Renal pelvis (tissue), 4 donors: ENCODE results near the gene PINK1. TPM values are rescaled to one million over a fixed set of nuclear protein-coding genes. Genes with fewer than 3 reads are reported as not detected.
"Not testable (repeated sequence)": the region's sequence is repeated elsewhere in the genome, so short reads cannot be mapped to it uniquely, and the experiment has no call there.

ENCODE experiments used
- DNase-seq: peaks from one replicate; pipeline ENCODE4 v3.0.0-alpha.2; 2013
- polyA plus RNA-seq, 3 donors: library from polyadenylated mRNA; unstranded; fragments of 120-200 nt; gene quantifications; one replicate each; pipeline ENCODE4 v1.2.1, GENCODE V29; 2013; ENCODE audit not compliant: insufficient read length in 3 of 3

The PINK1 gene
- polyA plus RNA-seq, 3 donors, result 64.1 to 82.8 (median 74.6) TPM

DNA sequence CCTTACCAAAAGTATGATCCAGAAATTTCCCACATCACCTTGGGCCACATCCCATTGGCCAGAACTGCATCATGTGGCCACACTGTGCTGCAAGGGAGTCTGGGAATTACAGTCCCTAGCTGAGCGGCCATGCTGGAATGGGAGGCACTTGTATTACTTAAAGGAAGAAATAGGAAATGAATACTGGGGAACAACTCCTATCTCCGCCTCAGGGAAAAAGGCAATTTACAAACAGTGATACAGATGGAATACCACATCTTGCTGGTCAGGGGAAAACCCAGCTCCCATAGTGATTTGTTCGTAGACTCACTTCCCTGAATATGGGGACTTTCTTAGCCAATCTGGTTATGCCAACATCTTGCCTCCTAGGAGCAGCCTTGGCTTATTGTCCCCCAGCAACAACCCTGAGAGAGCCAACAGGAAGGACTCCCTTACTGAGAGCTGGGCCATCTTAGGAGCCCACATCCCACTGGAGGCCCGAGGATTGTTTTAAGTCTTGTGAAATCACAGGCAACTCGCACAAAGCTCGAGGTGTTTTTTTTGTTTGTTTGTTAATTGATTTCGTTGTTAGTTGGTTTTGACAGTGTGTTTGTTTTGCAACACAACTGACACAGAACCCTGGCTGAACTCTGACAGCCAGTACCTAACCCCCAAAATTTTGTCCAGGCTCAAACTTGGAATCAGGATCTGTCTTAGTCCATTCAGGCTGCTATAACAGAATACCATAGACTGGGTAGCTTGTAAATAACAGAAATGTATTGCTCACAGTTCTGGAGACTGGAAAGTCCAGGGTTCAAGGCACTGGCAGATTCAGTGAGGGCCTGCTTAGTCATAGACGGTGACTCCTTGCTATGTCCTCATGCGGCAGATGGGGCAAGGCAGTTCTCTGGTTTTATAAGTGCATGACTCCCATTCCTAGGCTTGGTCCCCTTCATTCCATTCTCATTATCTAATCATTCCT lies 29.5 kb upstream of the PINK1 start:
- DNase-seq, result no peak

DNA sequence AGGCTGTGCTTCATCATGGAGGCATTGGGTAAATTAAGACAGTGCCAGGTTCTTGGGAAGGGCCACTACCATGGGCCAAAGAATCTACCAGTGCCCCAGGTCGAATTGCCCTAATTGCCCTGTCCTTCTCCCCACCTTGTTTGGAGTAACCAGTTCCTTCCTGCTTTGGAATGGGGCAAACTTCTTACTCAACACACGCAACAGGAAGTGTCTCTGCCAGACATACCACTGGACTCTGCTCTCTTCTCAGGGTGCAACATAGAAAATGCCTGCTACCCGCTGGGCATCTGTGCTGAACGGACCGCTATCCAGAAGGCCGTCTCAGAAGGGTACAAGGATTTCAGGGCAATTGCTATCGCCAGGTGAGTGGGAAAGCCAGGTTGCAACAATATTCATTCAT lies 28.6 kb upstream of the PINK1 start:
- DNase-seq, result no peak

DNA sequence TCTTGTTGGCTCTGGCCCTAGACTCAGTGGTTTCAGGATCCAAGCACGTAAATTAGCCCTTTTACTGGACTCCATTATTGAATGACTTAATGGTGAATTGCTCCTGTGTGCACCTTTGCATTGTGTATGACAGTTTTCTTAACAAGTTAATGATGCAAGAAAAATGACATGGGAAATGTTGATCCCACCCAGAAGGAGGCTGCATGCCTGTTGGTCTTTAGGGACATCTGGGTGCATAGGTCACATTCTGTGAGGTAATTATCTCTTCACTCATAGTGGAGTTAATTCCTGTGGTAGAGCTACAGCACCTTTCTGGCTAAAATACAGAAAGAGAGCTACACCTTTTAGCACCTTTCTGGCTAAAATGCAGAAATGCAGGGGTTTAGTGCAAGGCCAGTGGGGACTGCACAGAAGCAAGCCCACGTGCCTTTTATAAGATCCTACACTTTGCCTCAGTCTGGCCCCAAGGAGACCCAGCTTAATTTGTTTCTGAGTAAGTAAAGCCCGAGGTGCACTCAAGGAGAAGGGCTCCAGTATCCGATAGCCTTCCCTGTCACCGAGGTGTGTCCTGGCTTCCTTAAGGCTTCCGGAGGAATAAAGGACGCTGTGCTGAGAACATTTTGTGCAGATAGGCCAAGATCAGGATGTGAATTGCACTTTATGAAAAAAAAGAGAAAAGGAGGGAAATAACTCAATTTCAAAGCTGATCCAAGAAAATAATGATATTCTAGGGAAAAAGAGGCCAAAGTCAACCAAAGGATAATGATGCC lies 26.3 kb upstream of the PINK1 start:
- DNase-seq, result not testable (repeated sequence)

DNA sequence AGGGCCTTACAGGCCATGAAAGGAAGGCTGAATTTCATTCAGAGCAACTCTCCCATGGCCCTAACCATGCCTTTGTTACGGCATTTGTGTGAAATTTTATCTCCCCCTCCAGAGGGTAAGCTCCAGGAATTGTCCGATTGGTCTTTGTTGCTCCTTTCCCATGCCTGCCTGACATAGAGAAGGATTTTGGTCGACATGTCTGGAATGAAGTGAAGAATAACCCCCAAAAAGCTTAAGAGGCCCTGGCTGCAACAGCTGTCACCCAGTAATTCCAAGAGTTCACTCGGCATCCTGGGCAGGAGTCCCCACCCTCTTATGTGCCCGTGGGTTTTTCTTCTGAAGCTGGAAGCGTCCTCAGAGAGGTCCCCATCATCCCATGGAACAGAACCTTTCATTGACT lies 23.7 kb upstream of the PINK1 start:
- DNase-seq, result no peak

DNA sequence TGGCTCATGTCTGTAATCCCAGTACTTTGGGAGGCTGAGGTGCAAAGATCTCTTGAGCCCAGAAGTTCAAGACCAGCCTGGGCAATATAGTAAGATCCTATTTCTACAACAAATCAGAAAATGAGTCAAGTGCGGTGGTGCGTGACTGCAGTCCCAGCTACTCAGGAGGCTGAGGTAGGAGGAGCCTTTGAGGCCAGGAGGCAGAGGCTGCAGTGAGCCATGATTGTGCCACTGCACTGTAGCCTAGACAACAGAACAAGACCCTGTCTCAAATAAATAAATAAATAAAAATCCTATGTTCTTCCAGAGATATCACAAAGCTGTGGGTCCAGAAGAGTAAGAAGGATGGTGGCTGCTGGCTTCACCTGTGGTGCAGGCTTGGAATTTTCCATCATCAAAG lies 22.3 kb upstream of the PINK1 start:
- no peak for DNase-seq

DNA sequence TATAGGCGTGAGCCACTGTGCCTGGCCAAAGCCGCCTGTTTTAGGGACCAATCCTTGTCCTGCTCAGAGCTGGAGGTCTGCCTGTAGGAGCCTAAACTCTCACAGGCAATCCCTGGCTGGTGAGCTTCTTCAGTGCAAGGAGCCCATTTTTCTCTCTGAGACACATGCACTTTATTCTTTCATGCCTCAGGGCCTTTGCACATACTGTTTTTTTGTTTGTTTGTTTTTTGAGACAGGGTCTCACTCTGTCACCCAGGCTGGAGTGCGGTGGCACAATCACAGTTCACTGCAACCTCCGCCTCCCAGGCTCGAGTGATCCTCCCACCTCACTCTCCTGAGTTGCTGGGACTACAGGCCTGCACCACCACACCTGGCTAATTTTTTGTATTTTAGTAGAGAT lies 21.6 kb upstream of the PINK1 start:
- no peak for DNase-seq

DNA sequence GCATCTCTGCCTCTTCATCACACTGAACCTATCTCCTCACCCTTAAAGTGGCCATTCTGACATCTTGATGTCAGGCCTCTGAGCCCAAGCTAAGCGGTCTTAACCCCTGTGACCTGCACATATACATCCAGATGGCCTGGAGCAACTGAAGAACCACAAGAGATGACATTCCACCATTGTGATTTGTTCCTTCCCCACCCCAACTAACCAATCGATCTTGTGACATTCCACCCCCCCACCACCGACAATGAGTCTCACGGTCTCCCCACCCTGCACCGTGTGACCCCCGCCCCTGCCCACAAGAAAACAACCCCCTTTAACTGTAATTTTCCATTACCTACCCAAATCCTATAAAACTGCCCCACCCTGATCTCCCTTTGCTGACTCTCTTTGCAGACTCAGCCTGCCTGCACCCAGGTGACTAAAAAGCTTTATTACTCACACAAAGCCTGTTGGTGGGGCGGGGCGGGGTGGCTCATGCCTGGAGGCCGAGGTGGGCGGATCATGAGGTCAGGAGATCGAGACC lies 21.0 kb upstream of the PINK1 start:
- DNase-seq, result no peak

DNA sequence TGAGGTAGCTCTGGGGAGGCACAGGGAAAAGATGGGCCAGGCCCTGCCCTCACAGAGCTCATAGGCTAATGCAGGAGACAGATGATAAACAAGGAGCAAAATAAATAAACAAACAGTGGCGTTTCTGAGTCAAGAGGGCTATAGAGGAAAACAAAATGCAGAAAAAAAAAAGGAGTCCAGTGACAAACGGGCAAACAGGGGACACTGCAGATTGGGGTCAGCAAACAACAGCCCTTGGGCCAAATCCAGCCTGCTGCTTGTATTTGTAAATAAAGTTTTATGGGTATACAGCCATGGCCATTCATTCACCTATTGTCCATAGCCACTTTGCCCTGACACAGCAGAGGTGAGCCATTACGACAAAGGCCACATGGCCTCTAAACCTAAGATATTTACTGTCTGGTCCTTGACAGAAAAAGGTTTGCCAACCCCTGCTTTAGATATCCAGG lies 19.1 kb upstream of the PINK1 start:
- DNase-seq, result no peak

DNA sequence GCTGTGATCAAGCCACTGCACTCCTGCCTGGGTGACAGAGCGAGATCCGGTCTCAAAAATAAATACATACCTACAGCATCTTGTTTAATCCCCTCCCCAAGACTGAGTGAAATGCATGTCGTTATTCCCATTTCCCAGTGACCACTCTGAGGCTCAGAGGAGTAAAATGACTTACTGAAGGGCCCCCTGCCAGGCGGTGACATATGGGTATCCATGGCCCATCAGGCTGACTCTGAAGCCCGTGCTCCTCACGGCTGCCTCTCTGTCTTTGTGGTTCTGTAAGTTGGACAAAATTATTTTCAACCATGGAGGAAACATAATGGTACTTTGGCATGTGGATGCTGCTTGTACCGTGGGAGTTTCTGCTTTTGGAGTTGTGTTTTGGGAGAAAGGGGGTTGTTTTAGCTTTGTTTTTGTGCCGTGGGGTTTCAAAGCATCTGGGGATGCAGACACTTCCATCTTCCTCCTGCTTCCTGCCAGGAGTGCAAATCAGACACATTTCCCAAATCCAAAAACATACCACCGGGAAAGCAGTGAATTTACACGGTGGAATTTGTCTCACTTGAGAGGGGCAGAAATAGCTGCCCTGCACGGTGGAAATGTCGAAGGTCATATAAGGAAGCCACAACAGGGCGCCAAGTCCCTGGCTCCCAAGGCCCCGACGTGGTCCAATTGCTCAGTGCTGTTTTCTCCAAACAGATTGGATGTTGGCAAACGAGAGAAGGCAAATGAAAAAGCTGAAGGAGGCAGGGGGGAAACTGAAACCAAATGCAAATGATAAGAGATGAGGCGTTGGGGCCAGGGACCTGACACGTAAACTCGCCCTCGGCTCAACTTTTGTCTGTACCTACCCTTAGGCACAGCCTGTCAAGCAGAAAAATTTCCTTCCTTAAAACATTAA lies 17.1 kb upstream of the PINK1 start:
- no peak for DNase-seq

DNA sequence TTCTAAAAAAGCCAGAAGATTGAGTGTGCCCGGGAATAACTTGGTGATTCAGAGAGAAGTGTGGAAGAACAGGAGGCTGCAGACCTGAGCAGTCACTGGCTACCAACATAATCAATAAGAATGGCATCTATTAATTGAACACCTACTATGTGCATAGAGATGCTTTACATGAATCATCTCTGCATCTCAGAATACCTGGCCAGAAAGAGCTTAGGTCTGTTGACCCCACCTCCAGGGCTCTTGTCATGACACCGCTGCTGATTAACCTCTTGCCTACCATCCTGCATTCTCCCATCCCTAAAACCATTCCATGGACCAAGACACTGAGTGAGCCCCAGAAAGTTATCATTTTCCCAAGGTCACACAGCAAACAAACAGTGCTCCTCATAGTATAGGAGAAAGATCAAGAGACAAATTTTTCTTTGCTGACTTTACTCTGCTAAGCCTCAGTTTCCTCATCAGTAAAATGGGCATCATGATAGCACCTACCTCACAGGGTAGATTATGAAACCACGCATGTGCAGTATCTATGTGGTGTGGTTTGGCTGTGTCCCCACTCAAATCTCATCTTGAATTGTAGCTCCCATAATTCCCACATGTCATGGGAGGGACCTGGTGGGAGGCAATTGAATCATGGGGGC lies 16.3 kb upstream of the PINK1 start:
- no peak for DNase-seq

DNA sequence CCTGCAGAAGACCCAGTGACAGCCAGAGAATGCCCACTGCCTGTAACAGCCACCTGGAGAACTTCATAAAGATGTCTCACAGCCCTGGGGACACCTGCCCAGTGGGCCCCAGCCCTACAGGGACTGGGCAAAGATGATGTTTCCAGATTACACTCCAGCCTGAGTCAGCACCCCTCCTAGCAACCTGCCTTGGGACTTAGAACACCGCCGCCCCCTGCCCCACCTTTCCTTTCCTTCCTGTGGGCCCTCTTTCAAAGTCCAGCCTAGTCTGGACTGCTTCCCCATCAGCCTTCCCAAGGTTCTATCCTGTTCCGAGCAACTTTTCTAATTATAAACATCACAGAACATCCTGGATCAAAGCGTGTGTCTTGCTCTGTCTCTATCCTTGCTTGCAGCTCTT lies 14.7 kb upstream of the PINK1 start:
- DNase-seq, result no peak

DNA sequence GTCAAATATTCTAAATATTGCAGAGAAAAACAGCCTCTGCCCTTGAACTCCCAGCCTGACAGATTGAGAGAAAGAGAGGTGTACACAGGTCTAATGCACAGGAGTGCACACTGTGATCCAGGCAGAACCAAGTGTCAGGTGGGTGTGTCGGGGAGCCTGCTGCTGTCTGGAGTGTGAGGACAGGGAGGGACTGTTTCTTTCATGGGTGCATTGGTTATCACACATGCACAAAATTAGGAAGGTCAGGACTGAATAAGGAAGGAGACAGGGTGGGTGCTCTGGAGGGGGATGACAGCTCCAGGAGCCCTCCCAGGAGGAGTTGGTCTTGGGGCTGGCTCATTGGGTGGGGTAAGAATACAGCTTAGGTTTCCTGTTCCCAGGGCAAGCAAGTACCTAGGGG lies 13.3 kb upstream of the PINK1 start:
- DNase-seq, result no peak

DNA sequence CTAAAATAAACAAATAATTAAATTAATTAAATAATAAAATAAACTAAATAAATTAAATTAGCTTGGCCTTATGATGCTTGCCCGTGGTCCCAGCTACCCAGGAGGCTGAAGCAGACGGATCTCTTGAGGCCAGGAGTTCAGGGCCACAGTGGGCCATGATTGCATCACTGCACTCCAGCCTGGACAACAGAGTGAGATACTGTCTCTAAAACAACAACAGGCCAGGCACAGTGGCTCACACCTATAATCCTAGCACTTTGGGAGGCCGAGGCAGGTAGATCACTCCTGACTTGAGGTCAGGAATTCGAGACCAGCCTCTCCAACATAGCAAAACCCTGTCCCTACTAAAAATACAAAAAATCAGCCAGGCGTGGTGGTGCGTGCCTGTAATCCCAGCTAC lies 12.2 kb upstream of the PINK1 start:
- no peak for DNase-seq

DNA sequence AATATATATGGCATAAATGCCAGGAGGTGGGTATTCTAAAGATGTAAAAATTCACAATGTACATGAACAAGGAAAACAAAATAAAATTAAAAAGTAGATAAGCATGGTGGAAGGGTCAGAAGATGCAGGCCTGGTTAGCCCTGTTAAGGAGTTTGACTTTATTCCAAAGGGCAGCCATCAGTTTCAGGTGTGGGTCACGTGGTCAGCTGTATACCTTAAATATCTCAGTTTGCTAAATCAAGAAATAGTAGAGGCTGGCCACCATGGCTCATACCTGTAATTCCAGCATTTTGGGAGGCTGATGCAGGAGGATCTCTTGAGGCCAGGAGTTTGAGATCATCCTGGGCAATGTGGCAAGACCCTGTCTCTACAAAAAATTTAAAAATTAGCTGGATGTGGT lies 8.5 kb upstream of the PINK1 start:
- no peak for DNase-seq

DNA sequence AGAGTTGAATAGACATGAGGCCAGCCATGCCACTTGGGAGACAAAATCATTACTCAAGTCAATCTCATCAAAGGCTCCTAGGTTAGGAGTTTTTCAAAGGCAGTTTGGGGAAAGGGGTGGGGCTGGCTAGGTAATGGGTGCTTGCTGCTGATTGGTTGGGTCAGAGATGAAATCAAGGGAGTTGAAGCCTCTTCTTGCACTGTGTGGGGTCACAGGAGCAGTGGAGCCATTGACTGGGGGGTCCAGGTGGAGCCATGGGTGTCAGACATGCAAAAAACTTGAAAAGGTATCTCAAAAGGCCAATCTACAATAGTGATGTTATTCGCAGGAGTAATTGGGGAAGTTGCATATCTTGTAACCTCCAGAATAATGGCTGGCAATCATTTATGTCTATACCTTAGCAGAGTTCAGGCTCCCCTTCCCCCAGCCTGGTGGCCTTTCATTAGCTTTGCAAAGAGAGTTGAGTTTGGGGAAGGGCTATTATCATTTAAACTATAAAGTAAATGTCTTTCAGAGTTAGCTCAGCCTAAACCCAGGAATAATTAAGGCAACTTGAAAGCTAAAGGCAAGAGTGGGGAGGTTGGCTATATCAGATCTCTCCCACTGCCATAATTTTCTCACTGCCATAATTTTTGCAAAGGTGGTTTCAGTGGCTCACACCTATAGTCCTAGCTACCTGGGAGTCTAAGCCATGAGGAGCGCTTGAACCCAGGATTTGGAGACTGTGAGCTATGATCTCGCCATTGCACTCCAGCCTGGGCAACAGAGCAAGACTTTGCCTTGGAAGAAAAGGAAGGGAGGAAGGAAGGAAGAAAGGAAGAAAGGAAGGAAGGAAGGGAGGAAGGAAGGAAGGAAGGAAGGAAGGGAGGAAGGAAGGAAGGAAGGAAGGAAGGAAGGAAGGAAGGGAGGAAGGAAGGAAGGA lies 7.8 kb upstream of the PINK1 start:
- DNase-seq, result no peak

DNA sequence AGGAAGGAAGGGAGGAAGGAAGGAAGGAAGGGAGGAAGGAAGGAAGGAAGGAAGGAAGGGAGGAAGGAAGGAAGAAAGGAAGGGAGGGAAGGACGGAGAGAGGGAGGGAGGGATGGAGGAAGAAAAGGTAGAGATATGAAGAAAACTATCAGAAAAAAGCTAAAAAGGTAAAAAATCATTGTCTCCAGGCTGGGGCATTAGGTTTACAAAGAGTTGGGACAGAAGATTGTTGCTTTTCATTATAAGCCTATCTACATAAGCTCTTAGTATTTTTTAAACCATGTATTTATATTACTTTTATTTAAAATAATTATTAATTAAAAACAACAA lies 7.2 kb upstream of the PINK1 start:
- DNase-seq, result no peak

DNA sequence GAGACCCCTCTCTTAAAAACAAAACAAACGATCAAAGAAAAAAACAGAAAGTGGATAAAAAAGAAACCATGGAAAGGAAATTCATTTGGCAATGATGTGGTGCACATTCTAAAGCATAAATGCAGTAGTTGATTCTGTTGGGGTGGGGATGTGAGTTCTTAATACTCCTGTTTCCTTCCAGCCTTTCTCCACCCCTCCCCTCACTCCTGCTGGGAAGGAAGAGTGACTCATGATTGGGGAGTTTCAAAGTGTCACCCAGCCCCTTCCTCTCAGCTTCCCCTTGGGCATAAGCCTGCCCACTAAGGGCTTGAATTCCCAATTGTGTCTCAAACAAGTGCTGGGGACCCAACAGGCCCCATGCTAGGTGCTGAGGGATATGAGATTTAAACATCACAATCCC lies 6.7 kb upstream of the PINK1 start:
- DNase-seq, result no peak

DNA sequence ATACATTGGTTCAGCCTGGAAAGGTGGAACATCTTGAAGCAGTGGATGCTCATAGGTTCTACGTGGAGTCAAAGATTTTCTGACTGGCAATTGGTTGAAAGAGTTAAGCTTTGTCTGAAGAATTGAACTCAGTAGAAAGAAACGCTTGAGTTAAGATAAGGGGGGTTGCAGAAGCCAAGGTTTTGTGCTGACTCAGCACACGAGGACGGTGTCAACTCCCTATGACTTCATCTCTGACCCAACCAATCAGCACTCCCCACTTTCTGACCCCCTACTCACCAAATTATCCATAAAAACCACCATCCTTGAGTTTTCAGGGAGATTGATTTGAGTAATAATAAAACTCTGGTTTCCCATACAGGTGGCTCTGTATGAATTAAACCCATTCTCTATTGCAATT lies 2.5 kb upstream of the PINK1 start:
- no peak for DNase-seq

DNA sequence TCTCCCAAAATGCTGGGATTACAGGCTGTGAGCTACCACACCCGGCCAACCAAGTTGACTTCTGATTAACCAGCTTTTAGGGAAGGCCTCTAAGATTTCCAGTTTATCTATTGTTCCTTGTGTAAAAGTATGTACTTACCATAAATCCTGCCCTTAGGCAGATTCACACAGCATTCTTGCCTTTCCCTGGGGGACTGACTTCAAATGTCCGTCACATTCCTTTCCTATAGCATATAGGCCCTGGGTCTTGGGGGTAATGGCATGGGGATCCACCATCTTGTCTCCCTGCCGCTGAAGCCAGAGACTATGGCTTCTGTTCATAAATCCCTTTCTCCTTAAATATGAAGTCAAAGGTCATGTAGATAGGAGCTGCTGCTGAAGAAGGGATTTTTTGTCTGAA lies 872 bp upstream of the PINK1 start:
- no peak for DNase-seq

DNA sequence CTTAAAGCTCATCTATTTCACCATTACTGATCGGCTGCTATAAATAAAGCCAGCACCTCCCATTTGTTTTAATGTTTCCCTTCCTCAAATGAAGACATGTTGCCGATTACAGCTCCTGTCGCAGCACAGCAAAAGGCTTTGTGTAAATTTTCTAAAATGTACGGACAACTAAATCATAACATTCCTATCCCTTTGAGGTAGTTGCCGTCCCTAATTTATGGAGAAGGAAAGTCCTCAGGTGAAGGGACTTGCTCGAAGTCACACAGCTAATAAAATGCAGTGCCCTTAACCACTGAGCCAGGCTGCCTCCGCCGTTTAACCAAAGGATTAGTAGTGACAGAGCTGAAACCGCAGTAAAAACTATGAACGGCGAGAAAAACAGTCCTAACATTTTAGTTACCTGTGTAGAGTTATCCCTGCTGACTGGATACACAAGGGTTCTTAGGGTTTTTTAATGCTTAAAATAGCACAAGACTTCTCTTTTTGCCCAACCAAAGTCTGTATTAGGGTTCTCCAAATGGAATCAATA lies 871 bp downstream of the PINK1 start:
- DNase-seq, result no peak
